ENCODE results near the gene HOXD11.

HOXD11 gene

GRCh38 chr2:176081837-176082524, 25.1 kb upstream of the HOXD11 start:
- no peak for DNase-seq (ENCODE audit: low read depth)

- no peak for DNase-seq (ENCODE audit: low read depth)
Observed at GRCh38 chr2:176082525-176082823, 24.6 kb upstream of the HOXD11 start.

- no peak for DNase-seq (ENCODE audit: low read depth)
Observed at GRCh38 chr2:176082824-176083751, 24.0 kb upstream of the HOXD11 start.

- DNase-seq (ENCODE audit: low read depth), result no peak
Observed at GRCh38 chr2:176083796-176084261, 23.3 kb upstream of the HOXD11 start, which contains the start of gene EVX2. EVX2 (minus strand) TSS chr2:176083962; CDS start chr2:176083776, 186 bp downstream.

GRCh38 chr2:176084611-176085119, 22.4 kb upstream of the HOXD11 start:
- DNase-seq (ENCODE audit: low read depth), result no peak

- DNase-seq (ENCODE audit: low read depth), result no peak
Observed at GRCh38 chr2:176085120-176085788, 21.8 kb upstream of the HOXD11 start.

- no peak for DNase-seq (ENCODE audit: low read depth)
Observed at GRCh38 chr2:176085861-176086771, 21.0 kb upstream of the HOXD11 start.

- DNase-seq (ENCODE audit: low read depth), result no peak
Observed at GRCh38 chr2:176087330-176088047, 19.6 kb upstream of the HOXD11 start.

- no peak for DNase-seq (ENCODE audit: low read depth)
Observed at GRCh38 chr2:176088048-176088936, 18.8 kb upstream of the HOXD11 start.

- no peak for DNase-seq (ENCODE audit: low read depth)
Observed at GRCh38 chr2:176088937-176089842, 17.9 kb upstream of the HOXD11 start.

GRCh38 chr2:176089843-176090395, 17.2 kb upstream of the HOXD11 start:
- no peak for DNase-seq (ENCODE audit: low read depth)

GRCh38 chr2:176090862-176091261, 16.2 kb upstream of the HOXD11 start:
- no peak for DNase-seq (ENCODE audit: low read depth)

GRCh38 chr2:176091329-176092258, 15.5 kb upstream of the HOXD11 start:
- DNase-seq (ENCODE audit: low read depth), result no peak

- no peak for DNase-seq (ENCODE audit: low read depth)
Observed at GRCh38 chr2:176092270-176093144, 14.6 kb upstream of the HOXD11 start, which contains the start of gene HOXD13. HOXD13 (plus strand) TSS chr2:176092721; CDS start chr2:176092891, 170 bp downstream.

- DNase-seq (ENCODE audit: low read depth), result no peak
Observed at GRCh38 chr2:176093145-176093897, 13.8 kb upstream of the HOXD11 start.

Measured in stimulated activated CD8-positive, alpha-beta memory T cell treated with anti-CD3 and anti-CD28 coated beads, Interleukin-12 subunit alpha, Interleukin-12 subunit beta, amount 100 ng/mL, for 4 hours (primary cell).